GM12873 (cell line): Measurements from ENCODE around the gene ZBED4.

Source experiments
- TF ChIP-seq, protein P1 (sequence below): IDR thresholded peaks from 2 replicates; pipeline ENCODE4 v1.5.1; 2012; ENCODE audit warnings: low read depth, mild to moderate bottlenecking, moderate library complexity, low read length, control low read depth; ENCODE audit not compliant: insufficient read depth; ENCODE audit errors: missing control alignments

The ZBED4 gene

DNA sequence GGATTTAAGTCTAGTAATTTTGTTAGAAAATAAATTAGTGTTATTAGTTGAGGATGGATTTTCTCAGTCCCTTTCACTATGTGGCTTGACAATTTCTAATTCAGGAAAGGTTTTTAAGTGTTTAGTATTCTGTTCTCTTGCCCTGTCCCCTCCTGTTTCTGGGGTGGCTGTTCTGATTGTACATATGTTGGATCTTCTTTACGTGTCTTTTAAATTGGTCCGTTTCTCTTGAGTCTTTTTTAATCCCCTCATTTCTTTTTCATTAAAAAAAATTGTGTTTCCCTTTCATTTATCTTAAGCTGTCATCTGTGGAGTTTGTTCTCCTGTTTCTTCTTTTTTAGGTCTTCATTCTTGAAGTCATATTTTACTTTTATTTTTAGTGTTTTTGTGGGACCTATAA, 12.5 kb downstream of the ZBED4 start:
- TF ChIP-seq, protein P1, sequence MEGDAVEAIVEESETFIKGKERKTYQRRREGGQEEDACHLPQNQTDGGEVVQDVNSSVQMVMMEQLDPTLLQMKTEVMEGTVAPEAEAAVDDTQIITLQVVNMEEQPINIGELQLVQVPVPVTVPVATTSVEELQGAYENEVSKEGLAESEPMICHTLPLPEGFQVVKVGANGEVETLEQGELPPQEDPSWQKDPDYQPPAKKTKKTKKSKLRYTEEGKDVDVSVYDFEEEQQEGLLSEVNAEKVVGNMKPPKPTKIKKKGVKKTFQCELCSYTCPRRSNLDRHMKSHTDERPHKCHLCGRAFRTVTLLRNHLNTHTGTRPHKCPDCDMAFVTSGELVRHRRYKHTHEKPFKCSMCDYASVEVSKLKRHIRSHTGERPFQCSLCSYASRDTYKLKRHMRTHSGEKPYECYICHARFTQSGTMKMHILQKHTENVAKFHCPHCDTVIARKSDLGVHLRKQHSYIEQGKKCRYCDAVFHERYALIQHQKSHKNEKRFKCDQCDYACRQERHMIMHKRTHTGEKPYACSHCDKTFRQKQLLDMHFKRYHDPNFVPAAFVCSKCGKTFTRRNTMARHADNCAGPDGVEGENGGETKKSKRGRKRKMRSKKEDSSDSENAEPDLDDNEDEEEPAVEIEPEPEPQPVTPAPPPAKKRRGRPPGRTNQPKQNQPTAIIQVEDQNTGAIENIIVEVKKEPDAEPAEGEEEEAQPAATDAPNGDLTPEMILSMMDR, result no peak

GRCh38 chr22:49866646-49867045, 13.0 kb downstream of the ZBED4 start:
- TF ChIP-seq, protein P1, result no peak

- TF ChIP-seq, protein P1, result no peak
Measured at GRCh38 chr22:49867303-49868265, 13.9 kb downstream of the ZBED4 start.

GRCh38 chr22:49869086-49869830, 15.6 kb downstream of the ZBED4 start:
- TF ChIP-seq, protein P1, result no peak

GRCh38 chr22:49869845-49870712, 16.4 kb downstream of the ZBED4 start:
- TF ChIP-seq, protein P1, result no peak

DNA sequence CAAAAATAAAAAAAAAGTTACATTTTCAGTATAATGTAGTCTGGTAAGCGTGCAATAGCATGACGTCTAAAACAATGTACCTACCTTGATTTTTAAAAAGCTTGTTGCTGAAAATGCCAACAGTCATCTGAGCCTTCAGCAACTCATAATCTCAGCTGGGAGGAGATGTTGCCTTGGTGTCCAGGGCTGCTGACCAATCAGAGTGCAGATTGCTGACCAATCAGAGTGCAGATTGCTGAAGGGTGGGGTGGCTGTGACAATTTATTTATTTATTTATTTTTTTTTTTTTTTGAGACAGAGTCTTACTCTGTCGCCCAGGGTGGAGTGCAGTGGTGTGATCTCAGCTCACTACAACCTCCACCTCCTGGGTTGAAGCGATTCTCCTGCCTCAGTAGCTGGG, 17.8 kb downstream of the ZBED4 start:
- TF ChIP-seq, protein P1, result no peak
